Endodermal cell (in vitro differentiated cells): Measurements from ENCODE around the gene DNAJC4. TPM values are rescaled to one million over a fixed set of nuclear protein-coding genes. Genes with fewer than 3 reads are reported as not detected.

Source experiments
- DNase-seq: peaks from one replicate; pipeline ENCODE4 v3.0.0-alpha.2; 2017
- H3K27ac ChIP-seq: 2 replicates; pipeline ENCODE4 v1.5.1; 2013; ENCODE audit warnings: mild to moderate bottlenecking, low read depth, low read length, moderate library complexity
- H3K27me3 ChIP-seq: 2 replicates; pipeline ENCODE4 v1.6.1; 2013; ENCODE audit warnings: mild to moderate bottlenecking, low read length, moderate library complexity; ENCODE audit not compliant: insufficient read depth, control insufficient read depth, poor library complexity, severe bottlenecking
- H3K36me3 ChIP-seq: 2 replicates; pipeline ENCODE4 v1.7.0; 2013; ENCODE audit warnings: mild to moderate bottlenecking, low read length, moderate library complexity; ENCODE audit not compliant: control insufficient read depth, insufficient read depth
- H3K4me1 ChIP-seq: one replicate; pipeline ENCODE4 v1.7.0; 2013; ENCODE audit warnings: low read length; ENCODE audit not compliant: control insufficient read depth, insufficient read depth
- H3K4me3 ChIP-seq: 2 replicates; pipeline ENCODE4 v1.5.1; 2013; ENCODE audit warnings: mild to moderate bottlenecking, low read length, moderate library complexity
- H3K9ac ChIP-seq: 2 replicates; pipeline ENCODE4 v1.6.1; 2013; ENCODE audit warnings: mild to moderate bottlenecking, low read length, moderate library complexity; ENCODE audit not compliant: poor library complexity, severe bottlenecking; ENCODE audit errors: extremely low read depth
- H3K9me3 ChIP-seq: 2 replicates; pipeline ENCODE4 v1.6.1; 2013; ENCODE audit warnings: mild to moderate bottlenecking, low read length, moderate library complexity; ENCODE audit not compliant: control insufficient read depth
- H3K27ac Mint-ChIP-seq: 2 replicates; pipeline ENCODE4 v1.8.0; 2020; ENCODE audit warnings: mixed read lengths
- H3K27me3 Mint-ChIP-seq: 2 replicates; pipeline ENCODE4 v1.8.0; 2021; ENCODE audit warnings: mild to moderate bottlenecking, mixed read lengths; ENCODE audit not compliant: insufficient read depth
- H3K36me3 Mint-ChIP-seq: 2 replicates; pipeline ENCODE4 v1.8.0; 2020; ENCODE audit warnings: low read depth, mixed read lengths
- H3K4me1 Mint-ChIP-seq: 2 replicates; pipeline ENCODE4 v1.8.0; 2020; ENCODE audit warnings: mixed read lengths
- H3K4me3 Mint-ChIP-seq: 2 replicates; pipeline ENCODE4 v1.8.0; 2020; ENCODE audit warnings: mild to moderate bottlenecking, moderate library complexity, mixed read lengths
- H3K9me3 Mint-ChIP-seq: 2 replicates; pipeline ENCODE4 v1.8.0; 2020; ENCODE audit warnings: mild to moderate bottlenecking, mixed read lengths
- WGBS, 2 experiments: methylation state at CpG; one replicate each; pipeline versions ENCODE4 v1.1.5 to v1.1.7; 2013; ENCODE audit warnings: missing lambda C conversion rate in 2 of 2, mixed read lengths in 1 of 2; ENCODE audit not compliant: insufficient coverage in 1 of 2, insufficient read length in 1 of 2; 5-methylcytosine and 5-hydroxymethylcytosine counted together
- long read RNA-seq, 4 experiments: library from polyadenylated mRNA in 2 of 4; library from RNA in 1 of 4; library from capped mRNA in 1 of 4; stranded (forward) in 3 of 4; unstranded in 1 of 4; transcript quantifications; one replicate each; pipeline ENCODE4 v2.0.0, GENCODE V29; 2020 to 2021; ENCODE audit warnings: inconsistent platforms in 1 of 4
- polyA plus RNA-seq, 2 experiments: library from polyadenylated mRNA; stranded (reverse); fragments of 50-300 nt; gene quantifications; one replicate each; pipeline ENCODE4 v1.2.3, GENCODE V29; 2013
- total RNA-seq, 2 donors: library from RNA; stranded (reverse); fragmentation: NEBNext Ultra II Directional in 1 of 2; extraction: Animal tissue kit (Norgen Biotek cat#: 25700) in 1 of 2; gene quantifications; 2 replicates in 1 of 2; 3 replicates in 1 of 2; pipeline ENCODE4 v1.2.1, GENCODE V29; 2021
- TF ChIP-seq, protein P1 (sequence below): fragments of 200-600 bp; sonication (generic); conservative IDR thresholded peaks from 2 replicates; pipeline ENCODE4 v1.5.0; 2021; ENCODE audit warnings: antibody characterized with exemption, mild to moderate bottlenecking

Gene DNAJC4, protein sequence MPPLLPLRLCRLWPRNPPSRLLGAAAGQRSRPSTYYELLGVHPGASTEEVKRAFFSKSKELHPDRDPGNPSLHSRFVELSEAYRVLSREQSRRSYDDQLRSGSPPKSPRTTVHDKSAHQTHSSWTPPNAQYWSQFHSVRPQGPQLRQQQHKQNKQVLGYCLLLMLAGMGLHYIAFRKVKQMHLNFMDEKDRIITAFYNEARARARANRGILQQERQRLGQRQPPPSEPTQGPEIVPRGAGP
- total RNA-seq: 10 to 100 TPM; 20.3 to 22.9 TPM
- 47.3 TPM for polyA plus RNA-seq (2013, experiment 1 of 2)
- polyA plus RNA-seq (2013, experiment 2 of 2): 47.4 TPM
- long read RNA-seq, experiment 1, partial matches to known transcripts: 10 of 17 reads
- long read RNA-seq, experiment 1, other reads (novel, unspliced or antisense): 6 of 17 reads
- long read RNA-seq, experiment 2, partial matches to known transcripts: 16 of 20 reads
- long read RNA-seq, experiment 2, other reads (novel, unspliced or antisense): 4 of 20 reads
- long read RNA-seq, experiment 3, partial matches to known transcripts: 37 of 67 reads
- long read RNA-seq, experiment 3, other reads (novel, unspliced or antisense): 30 of 67 reads
- long read RNA-seq, experiment 4, partial matches to known transcripts: 37 of 53 reads
- long read RNA-seq, experiment 4, other reads (novel, unspliced or antisense): 14 of 53 reads

DNA sequence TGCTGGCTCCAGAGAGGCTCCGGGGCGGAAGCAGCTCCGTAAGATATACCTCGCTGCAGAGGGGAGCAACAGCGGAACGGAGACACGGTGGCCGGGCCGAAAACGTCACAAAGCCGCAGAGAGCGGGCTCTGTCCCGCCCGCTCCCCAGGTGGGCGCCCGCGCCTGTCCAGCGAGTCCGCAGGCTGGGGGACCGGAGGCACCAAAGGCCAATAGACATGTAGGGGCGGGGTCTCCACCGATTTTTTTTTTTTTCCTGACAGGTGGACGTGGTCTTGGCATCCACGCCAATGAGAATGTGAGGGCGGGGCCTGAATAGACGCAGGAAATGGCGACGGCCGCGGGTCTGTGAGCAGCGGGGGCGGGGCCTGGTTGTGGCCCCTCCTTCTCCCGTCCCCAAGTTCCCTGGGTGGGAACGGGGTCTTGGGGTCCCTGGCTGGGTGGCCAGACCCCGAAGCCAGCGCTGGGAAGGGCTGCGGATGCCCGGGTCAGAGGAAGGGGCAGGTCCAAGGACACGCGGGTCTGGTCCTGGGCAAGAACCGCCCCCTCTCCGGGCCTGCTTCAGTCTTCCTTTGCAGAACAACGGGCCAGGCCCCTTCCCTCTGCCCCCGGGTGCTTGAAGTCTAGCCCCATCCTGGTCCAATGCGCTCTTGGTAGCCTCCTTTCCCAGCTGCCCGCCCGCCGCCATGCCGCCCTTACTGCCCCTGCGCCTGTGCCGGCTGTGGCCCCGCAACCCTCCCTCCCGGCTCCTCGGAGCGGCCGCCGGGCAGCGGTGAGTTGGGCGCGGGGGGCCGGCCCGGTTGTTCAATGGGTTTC is at the start of gene DNAJC4:
DNAJC4 (plus strand) TSS at position 378 of the 814 bp plus-strand sequence; CDS start at position 685, 307 bp downstream.
- Histone ChIP-seq H3K9ac (peak within 1 kb of the TSS; percentile 49), H3K27ac (peak within 1 kb of the TSS; percentile 74), H3K27me3 (no peaks in the 10 kb centered on the region), H3K36me3 (no peaks in the 10 kb centered on the region), H3K4me3 (peak within 1 kb of the TSS; percentile 85), H3K4me1 (peaks cover 4% of the 10 kb centered on the region), H3K9me3 (no peaks in the 10 kb centered on the region)
- Mint-ChIP-seq H3K4me3 (peak within 1 kb of the TSS; percentile 72), H3K27ac (peak within 1 kb of the TSS; percentile 81), H3K9me3 (no peaks in the 10 kb centered on the region), H3K4me1 (peaks cover 13% of the 10 kb centered on the region), H3K36me3 (no peaks in the 10 kb centered on the region), H3K27me3 (peaks cover 6% of the 10 kb centered on the region)
- DNase-seq: peak; percentile 98
- WGBS, 2 experiments: 0 to 1% methylated on average over 39 to 62 of the region's 62 CpGs
- TF ChIP-seq, protein P1, sequence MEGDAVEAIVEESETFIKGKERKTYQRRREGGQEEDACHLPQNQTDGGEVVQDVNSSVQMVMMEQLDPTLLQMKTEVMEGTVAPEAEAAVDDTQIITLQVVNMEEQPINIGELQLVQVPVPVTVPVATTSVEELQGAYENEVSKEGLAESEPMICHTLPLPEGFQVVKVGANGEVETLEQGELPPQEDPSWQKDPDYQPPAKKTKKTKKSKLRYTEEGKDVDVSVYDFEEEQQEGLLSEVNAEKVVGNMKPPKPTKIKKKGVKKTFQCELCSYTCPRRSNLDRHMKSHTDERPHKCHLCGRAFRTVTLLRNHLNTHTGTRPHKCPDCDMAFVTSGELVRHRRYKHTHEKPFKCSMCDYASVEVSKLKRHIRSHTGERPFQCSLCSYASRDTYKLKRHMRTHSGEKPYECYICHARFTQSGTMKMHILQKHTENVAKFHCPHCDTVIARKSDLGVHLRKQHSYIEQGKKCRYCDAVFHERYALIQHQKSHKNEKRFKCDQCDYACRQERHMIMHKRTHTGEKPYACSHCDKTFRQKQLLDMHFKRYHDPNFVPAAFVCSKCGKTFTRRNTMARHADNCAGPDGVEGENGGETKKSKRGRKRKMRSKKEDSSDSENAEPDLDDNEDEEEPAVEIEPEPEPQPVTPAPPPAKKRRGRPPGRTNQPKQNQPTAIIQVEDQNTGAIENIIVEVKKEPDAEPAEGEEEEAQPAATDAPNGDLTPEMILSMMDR: no peak

DNA sequence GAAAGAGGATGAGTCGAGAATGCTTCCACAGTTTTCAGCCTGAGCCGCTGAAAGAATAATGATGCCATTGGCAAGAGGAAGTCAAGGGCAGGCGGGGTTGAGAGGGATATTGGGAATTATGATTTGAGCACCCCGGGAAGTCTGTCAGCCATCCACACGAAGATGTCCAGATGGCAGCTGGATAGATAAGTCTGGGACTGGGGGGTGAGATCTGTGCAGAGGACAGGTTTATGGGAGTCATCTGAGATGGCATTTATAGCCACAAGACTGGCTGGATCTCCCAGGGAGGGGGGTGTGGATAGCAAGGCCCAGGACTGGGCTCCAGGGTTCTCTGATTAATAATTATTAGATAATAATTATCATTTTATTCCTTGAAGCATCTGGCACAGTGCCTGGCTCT is 49.5 kb upstream of the DNAJC4 start:
- peaks cover 6% of the 10 kb centered on the region for H3K4me1 ChIP-seq
- Mint-ChIP-seq H3K4me3 (no peak overlapping the region), H3K27me3 (no peaks in the 10 kb centered on the region), H3K36me3 (peaks cover 9% of the 10 kb centered on the region), H3K27ac (no peak overlapping the region), H3K4me1 (peaks cover 10% of the 10 kb centered on the region), H3K9me3 (no peaks in the 10 kb centered on the region)
- no peak overlapping the region for H3K4me3 ChIP-seq
- no peaks in the 10 kb centered on the region for H3K36me3 ChIP-seq
- H3K9ac ChIP-seq: no peak overlapping the region
- no peak for DNase-seq
- no peaks in the 10 kb centered on the region for H3K27me3 ChIP-seq
- WGBS, 2 experiments: 89 to 92% methylated on average over 3 to 5 of the region's 5 CpGs
- no peaks in the 10 kb centered on the region for H3K9me3 ChIP-seq
- no peak overlapping the region for H3K27ac ChIP-seq
- TF ChIP-seq, protein P1: no peak
